K562 (cell line): Measurements from ENCODE around the gene SVOP.

Experiments
- KAT7 ChIP-seq: sonication (generic); formaldehyde crosslinking; IDR thresholded peaks from 2 replicates; pipeline ENCODE4 v1.8.0; 2022; ENCODE audit warnings: missing genetic modification reagents, mild to moderate bottlenecking, borderline replicate concordance
- MED1 ChIP-seq: sonication (generic); formaldehyde crosslinking; IDR thresholded peaks from 2 replicates; pipeline ENCODE4 v1.8.1; 2023; ENCODE audit warnings: missing genetic modification reagents, borderline replicate concordance
- PPARD ChIP-seq: fragments of 250-450 bp; sonication (Bioruptor Pico); IDR thresholded peaks from 2 replicates; pipeline ENCODE4 v1.8.0; 2022; ENCODE audit warnings: inconsistent platforms, mild to moderate bottlenecking, moderate library complexity
- RCOR1 ChIP-seq, 2 experiments: IDR thresholded peaks; 2 replicates each; pipeline ENCODE4 v1.6.1; 2012; ENCODE audit warnings: low read depth in 2 of 2, low read length in 2 of 2, borderline replicate concordance in 1 of 2, improper control_type of control experiment in 1 of 2
- SP2 ChIP-seq: IDR thresholded peaks from 2 replicates; pipeline ENCODE4 v1.6.1; 2011; ENCODE audit warnings: mild to moderate bottlenecking, low read depth, low read length, moderate library complexity; ENCODE audit not compliant: poor library complexity, severe bottlenecking; ENCODE audit errors: extremely low read depth
- ZBTB1 ChIP-seq: sonication (generic); formaldehyde crosslinking; IDR thresholded peaks from 2 replicates; pipeline ENCODE4 v1.8.1; 2023; ENCODE audit warnings: missing genetic modification reagents, low read depth, mild to moderate bottlenecking, borderline replicate concordance
- ZNF133 ChIP-seq: fragments of 250-450 bp; sonication (Bioruptor Pico); IDR thresholded peaks from 2 replicates; pipeline ENCODE4 v1.4.0; 2020; ENCODE audit warnings: mild to moderate bottlenecking
- ZNF24 ChIP-seq: fragments of 450-650 bp; IDR thresholded peaks from 2 replicates; pipeline ENCODE4 v1.6.1; 2016
- TF ChIP-seq, protein P1 (sequence below), 3 experiments: IDR thresholded peaks in 2 of 3; conservative IDR thresholded peaks in 1 of 3; 2 replicates each; pipeline ENCODE4 v1.5.1; 2011 to 2012; ENCODE audit warnings: low read length in 3 of 3, mild to moderate bottlenecking in 3 of 3, control low read depth in 2 of 3, improper control_type of control experiment in 1 of 3, inconsistent platforms in 1 of 3, low read depth in 1 of 3, mixed read lengths in 1 of 3, moderate library complexity in 1 of 3; ENCODE audit not compliant: insufficient read depth in 2 of 3
- TF ChIP-seq, protein P2 (sequence below): IDR thresholded peaks from 2 replicates; pipeline ENCODE4 v1.6.1; 2012; ENCODE audit warnings: low read depth, low read length, improper control_type of control experiment, borderline replicate concordance
- TF ChIP-seq, protein P3 (sequence below): fragments of 450-650 bp; conservative IDR thresholded peaks from 2 replicates; pipeline ENCODE4 v1.6.1; 2016; ENCODE audit warnings: missing genetic modification characterization, low read depth, mild to moderate bottlenecking, control low read depth, missing compliant biosample characterization

DNA sequence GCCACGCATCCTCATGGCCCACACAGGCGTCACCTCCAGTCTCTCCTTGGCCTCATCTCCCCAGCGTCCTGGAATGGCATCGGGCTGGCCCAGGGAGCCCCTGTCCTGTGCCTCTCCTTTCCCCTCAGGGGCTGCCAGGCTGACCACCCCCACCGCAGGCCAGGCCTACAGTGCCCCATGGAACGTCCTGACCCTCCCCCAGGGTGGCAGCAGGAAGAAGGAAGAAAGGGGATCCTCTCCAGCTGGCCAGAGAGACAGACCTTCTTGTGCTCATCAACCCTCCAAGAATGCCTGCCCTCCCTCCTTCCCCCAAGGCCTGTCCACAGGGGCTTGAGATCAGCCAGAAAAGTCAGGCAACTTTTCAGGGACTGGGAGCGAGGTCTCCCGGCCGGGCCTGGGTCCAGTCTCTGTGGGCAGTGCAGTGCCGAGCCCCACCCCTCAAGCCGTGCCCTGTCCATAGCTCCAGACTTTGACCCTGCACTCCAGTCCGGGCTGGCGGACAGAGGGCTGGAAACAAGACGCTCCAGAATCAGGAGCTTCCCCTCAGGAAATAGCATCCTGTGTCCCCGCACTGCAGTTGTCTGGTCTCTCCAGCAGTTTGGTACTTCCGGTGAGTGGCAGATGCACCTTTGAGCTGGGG is 141.1 kb downstream of the SVOP start, which contains the start of gene DAO:
- TF ChIP-seq, protein P1, sequence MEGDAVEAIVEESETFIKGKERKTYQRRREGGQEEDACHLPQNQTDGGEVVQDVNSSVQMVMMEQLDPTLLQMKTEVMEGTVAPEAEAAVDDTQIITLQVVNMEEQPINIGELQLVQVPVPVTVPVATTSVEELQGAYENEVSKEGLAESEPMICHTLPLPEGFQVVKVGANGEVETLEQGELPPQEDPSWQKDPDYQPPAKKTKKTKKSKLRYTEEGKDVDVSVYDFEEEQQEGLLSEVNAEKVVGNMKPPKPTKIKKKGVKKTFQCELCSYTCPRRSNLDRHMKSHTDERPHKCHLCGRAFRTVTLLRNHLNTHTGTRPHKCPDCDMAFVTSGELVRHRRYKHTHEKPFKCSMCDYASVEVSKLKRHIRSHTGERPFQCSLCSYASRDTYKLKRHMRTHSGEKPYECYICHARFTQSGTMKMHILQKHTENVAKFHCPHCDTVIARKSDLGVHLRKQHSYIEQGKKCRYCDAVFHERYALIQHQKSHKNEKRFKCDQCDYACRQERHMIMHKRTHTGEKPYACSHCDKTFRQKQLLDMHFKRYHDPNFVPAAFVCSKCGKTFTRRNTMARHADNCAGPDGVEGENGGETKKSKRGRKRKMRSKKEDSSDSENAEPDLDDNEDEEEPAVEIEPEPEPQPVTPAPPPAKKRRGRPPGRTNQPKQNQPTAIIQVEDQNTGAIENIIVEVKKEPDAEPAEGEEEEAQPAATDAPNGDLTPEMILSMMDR (IDR thresholded peaks at IDR 0.05 in 2 of 3, conservative IDR thresholded peaks at IDR 0.05 in 1 of 3; ENCODE audit: insufficient read depth in 2 of 3, low read depth in 1 of 3, low read length in 3 of 3), result no peak
- no peak for TF ChIP-seq ZNF133
- TF ChIP-seq, protein P2, sequence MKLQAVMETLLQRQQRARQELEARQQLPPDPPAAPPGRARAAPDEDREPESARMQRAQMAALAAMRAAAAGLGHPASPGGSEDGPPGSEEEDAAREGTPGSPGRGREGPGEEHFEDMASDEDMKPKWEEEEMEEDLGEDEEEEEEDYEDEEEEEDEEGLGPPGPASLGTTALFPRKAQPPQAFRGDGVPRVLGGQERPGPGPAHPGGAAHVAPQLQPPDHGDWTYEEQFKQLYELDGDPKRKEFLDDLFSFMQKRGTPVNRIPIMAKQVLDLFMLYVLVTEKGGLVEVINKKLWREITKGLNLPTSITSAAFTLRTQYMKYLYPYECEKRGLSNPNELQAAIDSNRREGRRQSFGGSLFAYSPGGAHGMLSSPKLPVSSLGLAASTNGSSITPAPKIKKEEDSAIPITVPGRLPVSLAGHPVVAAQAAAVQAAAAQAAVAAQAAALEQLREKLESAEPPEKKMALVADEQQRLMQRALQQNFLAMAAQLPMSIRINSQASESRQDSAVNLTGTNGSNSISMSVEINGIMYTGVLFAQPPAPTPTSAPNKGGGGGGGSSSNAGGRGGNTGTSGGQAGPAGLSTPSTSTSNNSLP, result no peak
- TF ChIP-seq KAT7 (CRISPR knock-in tag), result no peak
- no peak for TF ChIP-seq PPARD (CRISPR knock-in tag)
- no peak for TF ChIP-seq RCOR1 (IDR thresholded peaks at IDR 0.05; ENCODE audit: borderline replicate concordance in 1 of 2, low read depth in 2 of 2, low read length in 2 of 2)
- no peak for TF ChIP-seq ZNF24
- TF ChIP-seq SP2, result no peak
- TF ChIP-seq, protein P3, sequence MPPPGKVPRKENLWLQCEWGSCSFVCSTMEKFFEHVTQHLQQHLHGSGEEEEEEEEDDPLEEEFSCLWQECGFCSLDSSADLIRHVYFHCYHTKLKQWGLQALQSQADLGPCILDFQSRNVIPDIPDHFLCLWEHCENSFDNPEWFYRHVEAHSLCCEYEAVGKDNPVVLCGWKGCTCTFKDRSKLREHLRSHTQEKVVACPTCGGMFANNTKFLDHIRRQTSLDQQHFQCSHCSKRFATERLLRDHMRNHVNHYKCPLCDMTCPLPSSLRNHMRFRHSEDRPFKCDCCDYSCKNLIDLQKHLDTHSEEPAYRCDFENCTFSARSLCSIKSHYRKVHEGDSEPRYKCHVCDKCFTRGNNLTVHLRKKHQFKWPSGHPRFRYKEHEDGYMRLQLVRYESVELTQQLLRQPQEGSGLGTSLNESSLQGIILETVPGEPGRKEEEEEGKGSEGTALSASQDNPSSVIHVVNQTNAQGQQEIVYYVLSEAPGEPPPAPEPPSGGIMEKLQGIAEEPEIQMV (tag), result no peak
- no peak for TF ChIP-seq MED1 (CRISPR knock-in tag)
- no peak for TF ChIP-seq ZBTB1 (CRISPR knock-in tag)
